ENCODE measurements around the gene BMPR1A. TPM values are rescaled to one million over a fixed set of nuclear protein-coding genes. Genes with fewer than 3 reads are reported as not detected.

Gene BMPR1A
- total RNA-seq, 4 donors from 2014 or later = 21.1 to 33.3 (median 26.7) TPM

GRCh38 chr10:86728056-86728455 is 28.4 kb upstream of the BMPR1A start:
- H3K4me3 ChIP-seq = no peak overlapping the region
- no peaks in the 10 kb centered on the region for H3K4me1 ChIP-seq
- H3K36me3 ChIP-seq = no peaks in the 10 kb centered on the region
- no peak overlapping the region for H3K27ac ChIP-seq
- no peaks in the 10 kb centered on the region for H3K27me3 ChIP-seq
- no peak for DNase-seq (ENCODE audit: low spot score in 2 of 2)
- TF ChIP-seq POLR2A (IDR thresholded peaks at IDR 0.05) (no peak), EP300 (IDR thresholded peaks at IDR 0.05) (no peak), CTCF (IDR thresholded peaks at IDR 0.05) (no peak), POLR2AphosphoS5 (IDR thresholded peaks at IDR 0.05) (no peak)
- 80% methylated on average over 3 of the region's 3 CpGs for WGBS
- no peaks in the 10 kb centered on the region for H3K9me3 ChIP-seq

- no peak for TF ChIP-seq CTCF (IDR thresholded peaks at IDR 0.05)
- TF ChIP-seq POLR2A (IDR thresholded peaks at IDR 0.05) = no peak
- no peak for TF ChIP-seq POLR2AphosphoS5 (IDR thresholded peaks at IDR 0.05)
- no peak for TF ChIP-seq EP300 (IDR thresholded peaks at IDR 0.05)
- no peak for DNase-seq (ENCODE audit: low spot score in 2 of 2)
- H3K4me1 ChIP-seq = no peaks in the 10 kb centered on the region
- H3K27ac ChIP-seq = no peak overlapping the region
- H3K9me3 ChIP-seq = no peaks in the 10 kb centered on the region
- no peaks in the 10 kb centered on the region for H3K36me3 ChIP-seq
- H3K27me3 ChIP-seq = no peaks in the 10 kb centered on the region
- WGBS = 90% methylated on average over 1 of the region's 1 CpG
- no peak overlapping the region for H3K4me3 ChIP-seq
Measured at GRCh38 chr10:86729677-86730076, 26.7 kb upstream of the BMPR1A start.

GRCh38 chr10:86730227-86730626 is 26.2 kb upstream of the BMPR1A start:
- WGBS = 82% methylated on average over 1 of the region's 1 CpG
- H3K36me3 ChIP-seq = no peaks in the 10 kb centered on the region
- TF ChIP-seq POLR2AphosphoS5 (IDR thresholded peaks at IDR 0.05) = no peak
- no peak for TF ChIP-seq POLR2A (IDR thresholded peaks at IDR 0.05)
- no peak for TF ChIP-seq CTCF (IDR thresholded peaks at IDR 0.05)
- TF ChIP-seq EP300 (IDR thresholded peaks at IDR 0.05) = no peak
- H3K27ac ChIP-seq = no peak overlapping the region
- H3K4me1 ChIP-seq = no peaks in the 10 kb centered on the region
- H3K4me3 ChIP-seq = no peak overlapping the region
- DNase-seq (ENCODE audit: low spot score in 2 of 2) = no peak
- H3K9me3 ChIP-seq = no peaks in the 10 kb centered on the region
- no peaks in the 10 kb centered on the region for H3K27me3 ChIP-seq

- 91% methylated on average over 12 of the region's 13 CpGs for WGBS
- no peaks in the 10 kb centered on the region for H3K27me3 ChIP-seq
- TF ChIP-seq EP300 (IDR thresholded peaks at IDR 0.05) (no peak), CTCF (IDR thresholded peaks at IDR 0.05) (no peak), POLR2AphosphoS5 (IDR thresholded peaks at IDR 0.05) (no peak), POLR2A (IDR thresholded peaks at IDR 0.05) (no peak)
- H3K4me3 ChIP-seq = no peak overlapping the region
- no peaks in the 10 kb centered on the region for H3K36me3 ChIP-seq
- no peak overlapping the region for H3K27ac ChIP-seq
- H3K9me3 ChIP-seq = no peaks in the 10 kb centered on the region
- no peaks in the 10 kb centered on the region for H3K4me1 ChIP-seq
- no peak for DNase-seq (ENCODE audit: low spot score in 2 of 2)
Measured at GRCh38 chr10:86732771-86733170, 23.6 kb upstream of the BMPR1A start.

- TF ChIP-seq POLR2A (IDR thresholded peaks at IDR 0.05) = no peak
- peak; percentile 82 for TF ChIP-seq EP300 (IDR thresholded peaks at IDR 0.05)
- TF ChIP-seq CTCF (IDR thresholded peaks at IDR 0.05) = no peak
- no peak for TF ChIP-seq POLR2AphosphoS5 (IDR thresholded peaks at IDR 0.05)
- no peaks in the 10 kb centered on the region for H3K36me3 ChIP-seq
- no peaks in the 10 kb centered on the region for H3K9me3 ChIP-seq
- H3K27ac ChIP-seq = no peak overlapping the region
- no peaks in the 10 kb centered on the region for H3K27me3 ChIP-seq
- no peak overlapping the region for H3K4me3 ChIP-seq
- no peaks in the 10 kb centered on the region for H3K4me1 ChIP-seq
- DNase-seq (ENCODE audit: low spot score in 2 of 2) = no peak
- 82% methylated on average over 8 of the region's 8 CpGs for WGBS
Measured at GRCh38 chr10:86733260-86733671, 23.2 kb upstream of the BMPR1A start.

Data from suprapubic skin (tissue), 4 donors.